Activated CD8-positive, alpha-beta memory T cell treated with anti-CD3 and anti-CD28 coated beads for 1 hour (primary cell): Measurements from ENCODE around the gene BIRC6.
"Not testable (repeated sequence)": the region's sequence is repeated elsewhere in the genome, so short reads cannot be mapped to it uniquely, and the experiment has no call there.

Experiments
- DNase-seq, 2 donors: peaks; one replicate each; pipeline ENCODE4 v3.0.0-alpha.2; 2020; ENCODE audit warnings: low read depth in 1 of 2; ENCODE audit errors: extremely low read depth in 1 of 2

Gene BIRC6

DNA sequence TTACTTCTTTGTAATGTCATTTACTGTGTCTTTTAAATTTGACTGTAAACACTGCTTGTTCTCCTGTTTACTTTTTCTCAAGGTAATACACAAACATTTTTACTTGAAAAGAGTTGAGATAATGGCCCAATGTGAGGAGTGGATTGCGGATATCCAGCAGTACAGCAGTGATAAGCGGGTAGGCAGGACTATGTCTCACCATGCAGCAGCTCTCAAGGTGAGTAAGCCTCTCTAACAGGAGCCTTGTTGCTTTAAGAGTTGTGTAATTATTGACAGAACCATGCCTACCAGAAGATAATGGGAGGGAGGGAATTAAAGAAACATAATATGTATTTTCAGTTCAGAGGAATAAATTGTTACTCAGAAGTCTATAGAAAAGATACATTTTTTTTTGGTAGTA, 254.5 kb downstream of the BIRC6 start:
- DNase-seq: no peak

DNA sequence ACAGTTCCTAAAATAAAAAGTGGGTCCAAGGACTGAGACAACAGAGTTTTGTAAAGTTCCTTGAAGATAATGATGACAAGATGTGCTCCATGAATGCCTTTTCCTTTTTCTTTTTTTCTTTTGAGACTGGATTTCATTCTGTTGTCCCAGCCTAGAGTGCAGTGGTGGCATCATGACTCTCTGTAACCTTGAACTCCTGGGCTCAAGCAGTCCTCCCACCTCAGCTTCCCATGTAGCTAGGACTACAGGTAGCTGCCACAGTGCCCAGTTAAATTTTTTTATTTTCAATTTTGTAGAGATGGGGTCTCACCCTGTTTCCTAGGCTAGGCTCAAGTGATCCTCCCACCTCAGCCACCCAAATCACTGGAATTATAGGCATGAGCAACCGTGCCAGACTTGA, 254.9 kb downstream of the BIRC6 start:
- no peak for DNase-seq

DNA sequence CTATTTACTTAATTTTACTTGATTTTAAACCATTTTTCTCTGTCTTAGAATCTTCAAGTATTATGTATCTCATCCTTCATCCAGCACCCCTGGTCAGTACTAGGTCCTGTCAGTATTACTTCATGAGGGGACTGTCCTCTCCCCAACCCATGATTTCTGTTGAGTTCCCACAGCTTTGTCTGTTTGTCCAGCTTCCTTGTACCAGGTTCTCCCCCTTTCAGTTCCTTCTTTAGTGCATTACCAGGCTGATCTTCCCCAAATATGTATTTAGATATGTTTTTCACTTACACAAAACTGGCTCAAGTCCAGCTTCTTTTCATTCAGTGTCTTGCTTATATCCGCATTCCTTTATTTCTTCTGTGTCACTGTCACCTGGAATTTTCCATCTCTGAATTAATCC, 257.3 kb downstream of the BIRC6 start:
- DNase-seq: no peak

- DNase-seq: no peak
Observed at GRCh38 chr2:32617599-32618189, 260.9 kb downstream of the BIRC6 start.

GRCh38 chr2:32622570-32623310, 265.9 kb downstream of the BIRC6 start:
- no peak for DNase-seq

- no peak for DNase-seq
Observed at GRCh38 chr2:32623311-32623706, 266.5 kb downstream of the BIRC6 start.

DNA sequence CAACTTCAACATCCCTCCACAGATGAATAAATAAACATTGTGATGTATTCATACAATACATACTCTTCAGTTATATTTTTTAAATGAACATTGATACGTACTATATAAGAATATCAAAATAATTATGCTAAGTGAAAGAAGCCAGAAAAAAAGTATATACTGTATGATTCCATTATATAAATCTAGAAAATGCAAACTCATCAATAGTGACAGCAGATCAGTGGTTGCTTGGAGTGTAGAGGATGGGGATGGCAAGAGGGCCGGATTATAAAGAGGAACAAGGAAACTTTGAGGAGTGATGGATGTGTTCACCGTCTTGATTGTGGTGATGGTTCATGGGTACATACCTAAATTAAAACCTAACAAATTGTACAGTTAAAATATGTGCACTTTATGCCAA, 268.0 kb downstream of the BIRC6 start:
- DNase-seq: no peak

GRCh38 chr2:32626639-32627221, 269.9 kb downstream of the BIRC6 start:
- DNase-seq: no peak

DNA sequence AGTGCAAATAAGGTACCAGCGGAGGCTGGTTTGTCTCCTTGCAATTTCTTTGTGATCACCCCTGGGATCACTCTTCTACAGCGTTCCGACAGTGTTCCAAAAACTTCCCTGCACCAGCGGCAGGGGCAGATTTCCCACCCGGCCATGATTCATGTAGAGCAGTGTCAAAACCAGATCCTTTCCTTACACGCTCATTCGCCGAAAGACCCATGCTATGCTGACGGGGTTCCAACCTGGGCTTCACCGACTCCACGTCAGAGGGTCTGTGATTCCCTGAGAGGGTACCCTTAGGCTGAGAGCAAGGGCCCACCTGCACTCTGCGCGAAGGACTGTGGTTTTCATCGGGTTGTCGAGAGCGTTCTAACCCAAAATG, 270.6 kb downstream of the BIRC6 start:
- DNase-seq: peak; percentile 0 to 3

DNA sequence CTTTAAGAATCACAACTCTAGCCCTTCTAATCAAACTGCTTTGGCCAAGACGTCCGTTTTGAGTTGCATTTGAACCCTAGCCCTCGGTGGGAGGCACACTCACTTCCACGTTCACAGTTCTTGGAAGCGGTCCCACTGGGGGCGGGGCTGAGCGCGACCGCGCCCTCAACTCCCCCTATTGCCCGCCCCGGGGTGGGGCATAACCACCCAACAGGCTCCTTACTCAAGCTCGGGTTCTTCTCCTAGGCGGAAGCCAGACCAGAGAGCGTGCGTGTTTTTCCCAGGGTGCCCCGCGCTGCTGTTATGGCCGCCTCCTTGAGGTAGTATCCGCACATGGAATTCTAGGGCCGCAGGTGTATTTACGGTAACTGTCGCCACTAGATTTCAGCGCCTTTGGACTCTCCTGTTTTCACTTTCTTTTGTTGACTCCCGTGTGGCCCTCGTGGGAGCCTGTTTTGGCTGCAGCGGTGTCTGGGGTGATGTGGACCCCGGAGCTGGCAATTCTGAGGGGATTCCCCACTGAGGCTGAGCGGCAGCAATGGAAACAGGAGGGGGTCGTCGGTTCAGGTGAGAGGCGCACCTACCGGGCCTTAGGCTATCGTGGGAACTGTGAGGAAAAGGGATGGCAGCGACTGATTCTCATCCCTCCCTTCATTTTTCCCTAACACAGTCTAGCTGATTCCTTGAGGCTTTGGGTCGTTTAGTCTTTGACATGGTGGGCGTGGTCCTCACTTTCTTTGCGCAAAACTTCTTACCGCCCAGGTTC, 271.2 kb downstream of the BIRC6 start, which contains the start of gene TTC27:
Gene TTC27, plus strand, starts transcription at position 237 of the 766 bp plus-strand sequence. Its CDS starts 243 bp downstream, at position 480.
- peak; percentile 84 to 89 for DNase-seq

DNA sequence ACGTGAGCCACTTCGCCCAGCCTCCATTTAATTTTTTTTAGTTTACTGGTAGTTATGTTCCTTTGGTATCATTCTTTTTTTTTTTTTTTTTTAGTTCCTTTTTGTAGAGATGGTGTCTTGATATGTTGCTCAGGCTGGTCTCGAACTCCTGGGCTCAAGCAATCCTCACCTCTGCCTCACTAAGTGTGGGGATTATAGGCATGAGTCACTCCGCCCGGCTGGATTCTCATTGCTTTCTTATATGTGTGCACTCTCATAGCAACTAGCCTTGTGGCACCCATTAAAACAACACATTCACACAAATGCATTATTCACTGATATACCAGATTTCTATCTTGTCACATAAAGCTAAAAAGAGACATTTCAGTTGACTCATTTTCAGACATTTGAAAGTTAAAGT, 275.3 kb downstream of the BIRC6 start:
- no peak for DNase-seq

- DNase-seq: no peak
Observed at GRCh38 chr2:32633040-32633439, 276.2 kb downstream of the BIRC6 start.

DNA sequence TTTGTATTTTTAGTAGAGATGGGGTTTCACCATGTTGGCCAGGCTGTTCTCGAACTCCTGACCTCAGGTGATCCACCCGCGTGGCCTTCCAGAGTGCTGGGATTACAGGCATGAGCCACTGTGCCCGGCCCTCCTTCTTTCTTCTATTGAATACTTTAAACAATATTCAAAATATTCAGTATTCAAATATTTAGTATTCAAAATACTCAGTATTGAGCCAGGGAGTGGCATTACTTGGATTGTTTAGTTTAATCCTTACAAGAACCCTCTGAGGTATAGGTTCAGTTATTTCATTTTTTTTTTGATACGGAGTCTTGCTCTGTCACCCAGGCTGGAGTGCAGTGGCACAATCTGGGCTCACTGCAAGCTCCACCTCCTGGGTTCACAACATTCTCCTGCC, 281.7 kb downstream of the BIRC6 start:
- not testable (repeated sequence) for DNase-seq

GRCh38 chr2:32641180-32641579, 284.4 kb downstream of the BIRC6 start:
- no peak for DNase-seq

DNA sequence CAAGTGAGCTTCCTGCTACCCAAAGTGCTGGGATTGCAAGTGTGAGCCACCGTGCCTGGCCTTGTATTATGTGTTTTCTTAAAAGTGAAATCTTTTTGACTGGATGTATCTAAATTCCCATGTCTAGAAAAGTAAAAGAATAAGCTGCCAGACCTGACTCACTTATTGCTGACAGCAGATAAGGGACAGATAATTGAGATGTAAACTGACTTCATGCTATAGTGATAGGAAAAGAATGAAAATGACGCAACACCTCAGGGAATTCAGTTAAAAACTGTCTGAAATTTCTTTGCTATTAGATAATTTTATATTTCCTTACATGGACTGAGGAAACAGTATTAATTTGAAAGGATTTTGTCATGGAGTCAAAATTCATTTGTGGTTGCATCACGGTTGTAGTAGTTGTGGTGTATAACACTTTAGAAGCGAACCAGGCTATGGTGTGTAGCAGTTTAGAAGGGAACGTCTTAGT, 290.4 kb downstream of the BIRC6 start:
- DNase-seq: no peak

DNA sequence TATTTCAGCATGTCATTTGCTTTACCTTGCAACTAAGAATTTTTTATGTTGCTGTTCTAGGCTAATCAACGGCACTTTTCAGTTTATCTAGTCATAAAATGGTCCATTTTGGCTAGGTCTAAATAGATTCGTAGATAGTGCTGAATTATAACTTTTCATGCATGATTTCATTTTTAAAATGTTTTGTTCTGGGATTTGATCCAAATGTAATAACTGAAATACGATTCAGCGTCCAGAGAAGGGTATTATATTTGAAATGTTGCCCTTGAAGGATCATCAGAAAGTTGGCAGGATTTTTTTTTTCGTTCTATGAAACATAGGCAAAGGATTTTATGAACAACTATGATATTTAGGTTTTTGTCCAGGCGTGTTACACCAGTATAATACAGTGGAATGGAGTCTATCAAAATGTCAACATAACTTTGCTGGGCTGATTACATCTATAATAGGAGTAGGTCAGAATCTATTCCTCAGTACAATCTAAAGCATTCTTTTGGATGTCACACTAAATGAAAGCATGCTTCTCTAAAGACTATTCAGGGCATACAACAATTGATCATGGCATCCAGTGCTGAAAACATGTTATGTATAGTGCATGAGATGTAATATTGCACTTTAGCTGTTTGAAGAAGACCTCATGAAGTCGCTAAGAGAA, 295.9 kb downstream of the BIRC6 start:
- DNase-seq: no peak

GRCh38 chr2:32656069-32656468, 299.2 kb downstream of the BIRC6 start:
- DNase-seq: no peak

DNA sequence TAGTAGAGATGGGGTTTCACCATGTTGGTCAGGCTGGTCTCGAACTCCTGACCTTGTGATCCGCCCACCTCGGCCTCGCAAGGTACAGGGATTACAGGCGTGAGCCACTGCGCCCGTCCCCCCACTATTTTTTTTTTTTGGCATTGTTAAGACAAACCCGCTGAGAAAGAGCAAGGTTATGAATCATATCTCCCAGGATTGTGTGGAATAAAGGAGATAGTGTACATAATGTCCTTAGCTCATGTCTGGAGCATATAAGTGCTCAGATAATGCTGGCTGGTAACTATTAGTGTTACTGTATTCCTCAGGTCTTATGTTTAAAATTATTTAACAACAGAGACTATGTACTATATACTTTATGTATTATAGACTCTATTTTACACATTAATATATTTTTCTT, 307.0 kb downstream of the BIRC6 start:
- DNase-seq: no peak

- no peak for DNase-seq
Observed at GRCh38 chr2:32666704-32667103, 309.9 kb downstream of the BIRC6 start.

GRCh38 chr2:32668254-32668653, 311.4 kb downstream of the BIRC6 start:
- no peak for DNase-seq
